CD4-positive, alpha-beta T cell treated with Interleukin-15 for 4 hours (primary cell): ENCODE results near the gene GSE1.

ENCODE experiments used
- DNase-seq: peaks from one replicate; pipeline ENCODE4 v3.0.0-alpha.2; 2020; ENCODE audit warnings: low spot score

The GSE1 gene

GRCh38 chr16:85619101-85619891 is 6.2 kb downstream of the GSE1 start:
- DNase-seq, result no peak

GRCh38 chr16:85620374-85620773 is 7.3 kb downstream of the GSE1 start:
- no peak for DNase-seq

GRCh38 chr16:85621698-85622428 is 8.7 kb downstream of the GSE1 start:
- no peak for DNase-seq

GRCh38 chr16:85622683-85623082 is 9.6 kb downstream of the GSE1 start:
- DNase-seq, result no peak

- no peak for DNase-seq
Measured at GRCh38 chr16:85623250-85623649, 10.1 kb downstream of the GSE1 start.

GRCh38 chr16:85623997-85624601 is 11.0 kb downstream of the GSE1 start:
- DNase-seq, result no peak

DNA sequence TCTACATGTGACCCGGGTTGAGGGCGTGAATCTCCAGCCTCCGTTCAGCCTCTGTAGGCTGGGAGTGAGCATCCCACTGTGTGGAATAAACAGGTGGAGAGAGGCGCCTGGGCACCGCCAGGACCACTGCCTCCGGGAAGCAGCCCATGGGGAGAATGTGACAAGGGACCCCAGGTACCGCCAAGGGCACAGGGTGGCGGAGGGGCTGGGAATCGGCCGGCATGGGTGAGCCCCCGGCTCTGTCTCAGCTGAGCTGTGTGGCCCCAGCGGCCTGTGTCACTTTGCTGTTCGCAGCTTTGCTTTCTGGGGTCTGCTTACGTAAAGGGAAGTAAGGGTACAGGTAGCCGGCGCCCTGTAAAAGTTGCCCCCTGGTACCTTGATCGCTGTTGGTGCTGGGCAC is 11.5 kb downstream of the GSE1 start:
- no peak for DNase-seq

GRCh38 chr16:85625053-85625452 is 11.9 kb downstream of the GSE1 start:
- no peak for DNase-seq

GRCh38 chr16:85625485-85626117 is 12.5 kb downstream of the GSE1 start:
- no peak for DNase-seq

DNA sequence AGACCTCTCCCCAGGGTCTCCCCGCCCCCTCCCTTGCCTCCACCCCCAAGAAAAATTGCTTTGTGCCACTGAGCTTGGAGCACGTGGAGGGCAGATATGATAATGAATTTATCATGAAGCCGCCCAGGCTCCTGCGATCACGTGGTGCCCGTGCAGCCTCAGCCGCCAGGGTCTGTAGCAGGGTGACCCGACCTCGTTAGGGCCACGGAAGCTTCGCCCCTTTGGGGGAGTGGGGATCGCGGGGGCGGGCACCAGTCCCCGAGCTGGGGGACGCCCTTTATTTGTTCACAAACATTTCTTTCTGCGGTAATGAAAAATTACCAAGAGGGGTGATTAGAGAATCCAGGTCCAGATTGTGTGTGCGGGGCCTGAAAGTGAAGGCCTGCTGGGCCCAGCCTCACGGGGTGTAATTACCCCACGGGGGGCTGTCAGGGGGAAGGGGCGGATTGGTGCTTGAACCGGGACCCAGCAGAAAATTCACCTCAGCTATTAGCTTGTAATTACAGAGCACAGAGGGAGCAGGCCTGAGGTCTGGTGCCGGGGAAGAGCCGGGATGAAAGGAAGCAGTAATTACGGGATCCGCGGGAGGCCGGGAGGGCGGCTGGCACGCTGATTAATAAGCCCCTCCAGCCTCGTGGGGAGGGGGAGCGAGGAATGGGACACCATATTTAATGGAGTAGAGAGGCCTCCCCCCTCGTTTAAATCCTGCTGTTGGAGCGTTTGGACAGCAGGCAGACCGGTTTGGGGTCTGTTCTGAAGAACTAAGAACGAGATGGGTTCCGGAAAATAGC is 13.3 kb downstream of the GSE1 start:
- DNase-seq, result no peak

- no peak for DNase-seq
Measured at GRCh38 chr16:85627089-85627488, 14.0 kb downstream of the GSE1 start.

- no peak for DNase-seq
Measured at GRCh38 chr16:85627526-85628264, 14.6 kb downstream of the GSE1 start.

DNA sequence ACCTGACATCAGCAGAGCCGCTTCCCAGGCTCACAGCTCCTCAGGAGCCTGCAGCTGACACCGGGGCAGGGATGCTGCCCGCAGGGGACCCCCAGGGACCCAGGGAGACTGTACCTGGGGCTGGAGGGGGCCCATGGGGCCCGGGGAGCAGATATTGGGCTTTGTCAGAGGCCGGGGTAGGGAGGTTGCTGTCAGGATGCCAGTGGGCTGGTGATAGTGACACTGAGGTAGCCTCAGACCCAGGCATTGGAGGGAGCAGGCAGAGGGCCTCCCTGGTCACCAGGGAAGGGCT is 15.1 kb downstream of the GSE1 start:
- DNase-seq, result no peak

GRCh38 chr16:85628645-85629044 is 15.5 kb downstream of the GSE1 start:
- no peak for DNase-seq

DNA sequence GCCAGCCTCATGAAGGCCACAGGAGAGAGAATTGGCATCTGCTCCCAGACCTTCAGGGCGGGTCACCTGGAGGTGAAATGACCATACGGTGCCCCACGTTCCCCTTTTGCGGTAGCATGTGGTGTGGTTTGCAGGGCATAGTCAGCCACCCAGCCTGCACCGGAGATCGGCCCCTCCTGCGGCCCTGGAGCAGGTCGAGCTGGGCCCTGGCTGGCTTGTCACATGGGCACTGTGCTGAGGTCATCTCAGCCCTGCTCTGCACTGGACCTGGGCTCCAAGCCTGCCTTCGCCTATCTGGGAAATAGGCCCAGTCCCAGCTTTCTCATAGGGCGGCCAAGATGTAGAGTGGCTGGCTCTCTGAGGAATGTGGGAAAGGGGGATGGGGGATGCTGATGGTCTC is 16.2 kb downstream of the GSE1 start:
- DNase-seq, result no peak

GRCh38 chr16:85629853-85630252 is 16.7 kb downstream of the GSE1 start:
- no peak for DNase-seq

- no peak for DNase-seq
Measured at GRCh38 chr16:85631230-85631629, 18.1 kb downstream of the GSE1 start.

- DNase-seq, result no peak
Measured at GRCh38 chr16:85631802-85632393, 18.8 kb downstream of the GSE1 start.

DNA sequence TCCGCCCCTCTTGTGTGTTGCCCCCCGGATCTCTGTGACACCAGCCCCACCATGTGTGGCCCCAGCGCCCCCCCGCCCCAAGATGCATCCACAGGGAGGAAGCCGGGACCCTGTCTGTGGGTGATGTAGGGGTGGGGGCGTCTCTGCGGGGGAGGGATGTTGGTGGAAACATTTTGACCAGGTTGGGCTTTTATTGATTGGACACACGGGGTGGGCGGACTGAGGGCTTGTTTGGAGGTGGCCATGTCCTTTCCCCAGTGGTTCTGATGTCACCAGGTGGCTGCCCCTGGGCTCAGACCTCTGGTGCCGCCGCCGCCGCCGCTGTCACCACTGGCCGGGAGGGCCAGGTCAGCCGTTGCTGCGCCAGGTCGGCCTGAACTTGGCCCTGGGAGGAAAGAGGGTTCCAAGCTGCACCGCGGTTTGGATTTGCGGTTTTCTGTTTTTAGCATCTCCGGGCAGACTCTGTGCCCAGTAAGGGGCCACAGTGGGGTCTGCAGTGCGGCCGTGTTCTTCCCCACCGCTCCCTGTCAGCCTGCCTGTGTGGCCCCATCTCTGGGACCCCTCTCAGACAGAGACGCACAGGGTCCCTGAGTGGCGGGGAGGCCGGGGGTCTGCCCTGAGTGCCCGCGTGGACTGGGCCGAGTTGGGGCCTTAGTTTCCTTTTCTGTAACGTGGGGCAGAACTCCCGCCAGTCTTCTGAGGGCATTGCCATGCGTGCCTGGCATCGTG is 19.8 kb downstream of the GSE1 start:
- no peak for DNase-seq

DNA sequence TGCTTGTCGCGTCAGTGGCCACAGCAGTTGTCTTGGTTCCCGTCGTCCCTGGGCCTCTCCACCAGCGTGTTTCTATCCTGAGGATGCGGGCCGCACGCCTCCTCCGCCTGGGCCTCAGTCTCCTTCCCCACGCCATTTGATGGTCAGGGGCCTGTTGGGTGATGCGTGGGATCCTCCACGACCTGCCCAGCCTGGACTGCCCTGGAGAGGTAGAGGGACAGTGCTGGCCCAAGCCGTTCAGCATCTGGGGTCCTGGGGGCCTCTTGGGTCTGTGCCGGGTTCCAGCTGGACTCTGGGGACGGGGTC is 20.3 kb downstream of the GSE1 start:
- no peak for DNase-seq

- no peak for DNase-seq
Measured at GRCh38 chr16:85633888-85634287, 20.8 kb downstream of the GSE1 start.
